GM21717 (cell line): ENCODE results near the gene COL25A1.

Source experiments
- ATAC-seq: cut with Tn5 transposase; IDR thresholded peaks from one replicate; pipeline ENCODE4 v1.9.1; 2021; ENCODE audit warnings: mild to moderate bottlenecking, moderate library complexity; ENCODE audit not compliant: unreplicated experiment

The COL25A1 gene

DNA sequence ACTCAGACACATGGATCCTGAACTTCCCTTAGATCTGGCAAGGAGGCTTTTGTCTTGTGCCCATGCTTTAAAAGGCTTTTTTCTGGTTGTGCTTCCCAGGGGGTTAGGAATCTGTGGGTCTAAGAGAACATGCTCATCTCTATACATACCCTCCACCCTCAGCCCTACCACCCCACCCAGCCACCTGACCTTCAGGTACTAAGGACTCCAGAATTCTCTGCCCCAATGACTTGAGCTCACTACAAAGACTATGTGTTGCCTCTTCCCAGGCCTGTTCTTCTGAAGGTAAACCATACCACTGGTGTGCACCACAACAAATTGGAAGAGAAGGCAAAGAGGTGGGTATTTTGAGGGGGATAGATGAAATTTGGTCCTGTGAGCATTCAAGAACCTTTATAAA, 372.3 kb downstream of the COL25A1 start:
- ATAC-seq, result no peak

GRCh38 chr4:108926781-108927180, 375.7 kb downstream of the COL25A1 start:
- ATAC-seq, result no peak

- ATAC-seq, result no peak
These were observed 376.4 kb downstream of the COL25A1 start for GRCh38 chr4:108926061-108926460.

DNA sequence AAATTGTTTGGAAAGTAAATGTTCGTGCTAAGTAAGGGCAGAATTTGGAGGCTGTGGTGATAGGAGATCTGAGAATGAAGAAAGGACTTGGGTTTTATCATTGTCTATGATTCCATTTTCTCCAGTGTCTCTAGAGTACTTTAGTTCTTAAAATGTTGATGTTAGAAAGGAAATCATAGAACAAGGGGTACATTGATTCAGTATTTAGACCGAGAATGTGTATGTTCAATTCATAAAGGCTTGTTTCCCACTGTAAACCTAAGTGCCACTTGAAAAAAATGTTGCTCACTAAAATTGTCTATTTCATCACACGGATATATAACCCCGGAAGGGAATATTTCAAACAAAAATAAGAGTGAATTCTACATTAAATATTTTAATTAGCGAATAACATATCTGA, 380.3 kb downstream of the COL25A1 start:
- ATAC-seq, result no peak

GRCh38 chr4:108920395-108921087, 381.9 kb downstream of the COL25A1 start:
- no peak for ATAC-seq

GRCh38 chr4:108919226-108919893, 383.1 kb downstream of the COL25A1 start:
- ATAC-seq, result no peak

- ATAC-seq, result no peak
These were observed 385.2 kb downstream of the COL25A1 start for GRCh38 chr4:108917255-108917654.

DNA sequence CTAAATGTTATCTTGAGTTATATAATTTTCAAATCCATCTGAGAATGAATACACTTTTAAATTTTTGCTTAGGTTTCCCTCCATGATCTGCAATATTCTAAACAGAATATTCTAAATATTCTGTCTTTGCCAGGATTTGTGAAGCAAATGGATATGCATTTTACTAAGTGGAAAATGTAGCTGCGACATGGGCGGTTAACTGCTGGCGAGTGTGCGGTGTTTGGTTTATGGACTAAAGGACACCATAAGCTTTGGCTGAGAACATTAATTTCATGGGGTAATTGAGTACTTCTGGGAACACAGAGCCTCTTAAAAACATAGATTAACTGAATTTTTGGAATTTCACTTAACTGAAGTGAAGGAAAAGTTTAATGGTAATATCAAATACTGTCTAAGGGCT, 385.8 kb downstream of the COL25A1 start:
- ATAC-seq, result no peak

DNA sequence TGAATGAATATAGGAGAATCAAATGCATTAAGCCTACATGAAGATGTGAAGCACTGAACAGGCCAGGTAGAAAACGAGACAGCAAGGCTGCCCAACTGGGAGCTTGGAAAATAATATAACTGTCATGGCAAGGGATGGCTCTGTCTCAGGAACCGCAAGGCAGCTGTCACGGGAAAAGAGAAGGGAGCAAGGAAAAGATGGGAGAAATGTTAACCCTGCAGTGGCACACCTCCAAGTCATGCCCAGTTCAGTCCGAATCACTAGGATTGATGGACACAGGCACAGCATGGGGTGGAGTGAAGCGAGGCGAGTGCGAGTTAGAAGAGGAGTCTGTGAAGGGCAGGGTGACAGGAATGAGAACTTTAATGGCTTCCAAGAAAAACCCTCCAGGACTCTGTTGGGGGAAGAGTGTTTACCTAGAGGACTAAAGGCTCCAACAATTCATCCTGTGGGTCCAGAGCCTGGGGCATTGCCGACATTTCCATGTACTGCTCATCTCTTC, 395.5 kb downstream of the COL25A1 start:
- no peak for ATAC-seq

GRCh38 chr4:108906006-108906405, 396.5 kb downstream of the COL25A1 start:
- no peak for ATAC-seq

DNA sequence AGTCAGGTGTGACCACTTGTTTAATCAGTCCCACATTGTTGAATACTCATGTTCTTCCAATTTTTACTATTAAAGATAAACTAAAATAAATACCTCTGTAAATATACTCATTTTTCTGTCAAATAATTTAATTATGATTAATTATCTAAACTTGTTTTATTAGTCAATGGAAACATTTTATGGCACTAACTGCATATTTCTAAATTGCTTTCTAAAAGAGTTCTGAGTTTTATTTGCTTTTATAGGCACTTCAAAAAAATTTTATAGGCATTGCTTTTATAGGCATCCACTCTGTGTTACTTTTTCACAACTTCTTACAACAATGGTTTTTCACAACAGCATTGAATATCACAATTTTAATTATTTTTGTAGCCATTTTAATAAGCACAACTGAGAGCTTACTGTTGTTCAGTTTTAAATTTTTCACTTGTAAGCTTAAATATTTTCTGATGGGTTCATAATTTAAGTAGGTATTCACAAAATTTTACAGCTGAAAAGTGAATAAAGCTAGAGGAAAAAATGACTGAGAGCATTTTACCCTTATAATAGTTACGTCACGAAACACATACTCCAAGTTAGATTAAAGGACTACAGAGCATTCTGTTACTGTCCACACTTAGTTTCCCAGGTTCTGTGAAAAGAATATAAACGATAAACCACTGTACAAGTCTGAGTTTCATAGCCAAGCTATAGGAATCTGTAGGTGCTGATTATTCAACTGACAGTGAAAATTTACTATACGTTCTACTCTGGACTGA, 398.8 kb downstream of the COL25A1 start:
- no peak for ATAC-seq

DNA sequence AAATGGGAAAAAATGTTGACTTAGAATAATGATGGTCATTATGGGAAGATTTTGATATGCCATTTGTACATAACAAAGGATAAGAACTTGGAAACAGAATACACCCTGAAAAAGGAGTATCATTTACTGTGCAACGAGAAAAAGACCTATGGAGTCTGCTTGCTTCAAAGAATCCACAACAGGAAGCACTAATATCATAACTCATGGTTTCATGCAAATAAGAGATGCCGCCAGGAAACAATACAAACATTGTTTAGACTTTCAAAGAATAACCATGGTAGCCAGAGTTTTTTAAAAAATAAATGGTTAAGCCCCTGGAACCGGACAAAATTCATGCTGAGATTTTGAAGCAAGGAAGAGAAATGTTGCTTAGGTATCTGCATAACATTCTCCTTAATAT, 399.7 kb downstream of the COL25A1 start:
- peak; percentile 75 for ATAC-seq

DNA sequence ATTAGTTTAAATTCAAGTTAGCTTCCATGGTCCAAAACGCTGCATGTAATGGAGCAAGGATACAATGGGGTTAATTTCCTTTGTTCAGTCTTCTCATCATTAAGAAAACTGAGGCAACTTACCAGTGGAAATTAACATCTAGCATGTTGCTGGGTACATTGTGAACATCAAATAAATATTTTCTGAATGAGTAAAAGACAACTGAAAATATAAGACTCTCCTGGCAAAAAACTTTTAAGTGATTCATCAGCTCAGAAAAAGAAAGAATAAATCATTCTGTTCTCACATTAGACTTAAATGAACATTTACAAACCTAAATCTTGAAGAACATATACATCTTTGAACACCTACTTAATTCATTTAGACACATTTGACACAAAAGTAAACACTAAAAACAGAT, 401.2 kb downstream of the COL25A1 start:
- no peak for ATAC-seq

GRCh38 chr4:108900018-108900580, 402.4 kb downstream of the COL25A1 start:
- ATAC-seq, result no peak

DNA sequence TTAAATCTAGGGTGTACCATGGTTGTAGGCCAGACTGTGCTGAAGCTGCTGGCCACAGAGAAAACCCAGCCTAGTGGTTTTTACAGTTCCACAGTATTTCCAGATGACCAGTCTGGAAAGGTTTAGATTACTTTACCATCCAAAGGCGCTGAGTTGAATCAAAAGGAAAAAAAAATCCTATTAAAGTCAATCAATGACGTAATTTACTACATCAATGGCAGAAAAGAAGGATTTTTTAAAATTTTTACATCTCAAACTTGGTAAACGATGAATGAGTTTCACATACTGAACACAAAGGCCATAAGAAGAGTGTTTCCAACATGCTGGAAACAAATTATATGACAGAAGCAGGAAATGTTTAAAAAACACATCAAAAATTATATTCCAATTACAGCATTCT, 409.0 kb downstream of the COL25A1 start:
- ATAC-seq, result no peak

- ATAC-seq, result no peak
These were observed 410.4 kb downstream of the COL25A1 start for GRCh38 chr4:108891896-108892590.

GRCh38 chr4:108890484-108890881, 412.0 kb downstream of the COL25A1 start:
- no peak for ATAC-seq

DNA sequence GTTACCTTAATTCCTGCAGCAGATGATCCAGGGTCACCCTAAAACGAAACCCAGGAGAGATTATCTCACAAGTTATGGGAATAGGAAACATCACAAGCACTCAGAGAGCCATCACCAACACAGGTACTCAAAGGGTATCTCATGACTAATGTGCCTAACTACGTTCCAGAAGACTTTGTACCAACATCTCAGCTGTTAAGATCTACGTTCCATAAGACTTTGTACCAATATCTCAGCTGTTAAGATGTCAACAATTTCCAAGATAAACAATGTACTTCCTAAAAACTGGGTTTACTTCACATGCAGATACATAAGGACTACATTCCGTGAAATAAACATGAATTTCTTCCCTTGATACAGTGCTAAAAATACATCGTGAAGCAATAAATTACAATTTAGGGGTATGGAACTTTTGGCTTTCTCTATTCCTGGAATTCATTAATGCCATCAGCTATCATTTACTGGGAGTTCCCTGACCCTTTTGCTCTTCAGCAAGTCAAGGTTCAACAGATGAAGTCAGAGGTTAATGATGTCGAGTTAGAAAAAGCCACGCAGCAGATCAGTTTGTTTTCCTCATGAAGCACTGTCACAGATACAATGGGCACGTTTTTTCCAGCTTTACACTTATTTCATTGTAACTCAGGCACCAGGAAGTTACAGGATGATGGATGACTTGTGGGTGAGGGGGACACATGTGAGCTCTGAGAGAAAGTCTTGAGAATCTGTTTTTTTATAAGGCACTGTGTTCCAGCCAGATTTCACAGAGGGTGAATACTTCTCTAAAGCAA, 412.6 kb downstream of the COL25A1 start:
- ATAC-seq, result no peak

- no peak for ATAC-seq
These were observed 413.7 kb downstream of the COL25A1 start for GRCh38 chr4:108888769-108889168.

DNA sequence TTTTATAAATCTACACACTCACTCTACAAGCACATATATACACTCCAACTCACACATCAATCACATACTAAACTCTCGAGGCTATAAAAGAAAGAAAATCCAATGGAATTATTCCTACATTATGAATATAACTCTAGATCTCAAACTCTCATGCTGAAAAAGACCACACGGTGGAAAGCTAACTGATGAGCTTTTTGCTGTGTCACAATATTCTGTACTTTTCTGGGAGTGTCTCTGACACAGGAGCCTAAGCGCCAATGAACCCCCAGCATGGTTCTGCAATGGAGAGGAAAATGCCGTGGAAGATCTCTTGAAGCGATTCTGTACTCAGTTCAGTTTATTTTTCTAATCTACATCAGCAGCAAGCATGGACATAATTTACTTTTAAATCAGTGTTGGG, 415.4 kb downstream of the COL25A1 start:
- ATAC-seq, result no peak
